ENCODE results near the gene KRT7. TPM values are rescaled to one million over a fixed set of nuclear protein-coding genes. Genes with fewer than 3 reads are reported as not detected.
A peak's percentile ranks its signal among the peaks of the same experiment; 100 is the strongest.
"Not testable (repeated sequence)": the region's sequence is repeated elsewhere in the genome, so short reads cannot be mapped to it uniquely, and the experiment has no call there.

KRT7 gene
- total and polyA plus RNA-seq, 7 experiments from 2014 or later = 36.1 TPM; not detected in 6

GRCh38 chr12:52285172-52285745, 52.2 kb downstream of the KRT7 start:
- ChIA-PET CTCF (no interaction called here), POLR2A (no interaction called here)
- no peaks in the 10 kb centered on the region for H3K36me3 Mint-ChIP-seq
- peaks cover 0 to 8% (median 0%) of the 10 kb centered on the region in 5 donors for H3K27me3 Mint-ChIP-seq
- Histone ChIP-seq H3K27me3 (ENCODE audit: control insufficient read depth in 2 of 2, insufficient read depth in 2 of 2, low read length in 2 of 2) (no peaks in the 10 kb centered on the region), H3K4me1 (ENCODE audit: control insufficient read depth in 2 of 2, insufficient read depth in 2 of 2, low read length in 2 of 2) (no peaks in the 10 kb centered on the region), H3K27ac (ENCODE audit: low read depth, low read length) (no peak overlapping the region), H3K4me3 (ENCODE audit: low read length) (no peak overlapping the region), H3K36me3 (ENCODE audit: control insufficient read depth in 2 of 3, insufficient read depth in 3 of 3, low read length in 3 of 3) (no peaks in the 10 kb centered on the region), H3K9me3 (ENCODE audit: control insufficient read depth in 2 of 3, low read length in 3 of 3) (no peaks in the 10 kb centered on the region)
- no peak for ATAC-seq
- intact Hi-C loops (cut with micrococcal nuclease) = no loop called here
- no peak for DNase-seq
- peaks cover 0 to 13% (median 4%) of the 10 kb centered on the region in 7 donors for H3K4me1 Mint-ChIP-seq
- no peak overlapping the region for H3K4me3 Mint-ChIP-seq
- H3K9me3 Mint-ChIP-seq = no peaks in the 10 kb centered on the region
- H3K27ac Mint-ChIP-seq = no peak overlapping the region

DNA sequence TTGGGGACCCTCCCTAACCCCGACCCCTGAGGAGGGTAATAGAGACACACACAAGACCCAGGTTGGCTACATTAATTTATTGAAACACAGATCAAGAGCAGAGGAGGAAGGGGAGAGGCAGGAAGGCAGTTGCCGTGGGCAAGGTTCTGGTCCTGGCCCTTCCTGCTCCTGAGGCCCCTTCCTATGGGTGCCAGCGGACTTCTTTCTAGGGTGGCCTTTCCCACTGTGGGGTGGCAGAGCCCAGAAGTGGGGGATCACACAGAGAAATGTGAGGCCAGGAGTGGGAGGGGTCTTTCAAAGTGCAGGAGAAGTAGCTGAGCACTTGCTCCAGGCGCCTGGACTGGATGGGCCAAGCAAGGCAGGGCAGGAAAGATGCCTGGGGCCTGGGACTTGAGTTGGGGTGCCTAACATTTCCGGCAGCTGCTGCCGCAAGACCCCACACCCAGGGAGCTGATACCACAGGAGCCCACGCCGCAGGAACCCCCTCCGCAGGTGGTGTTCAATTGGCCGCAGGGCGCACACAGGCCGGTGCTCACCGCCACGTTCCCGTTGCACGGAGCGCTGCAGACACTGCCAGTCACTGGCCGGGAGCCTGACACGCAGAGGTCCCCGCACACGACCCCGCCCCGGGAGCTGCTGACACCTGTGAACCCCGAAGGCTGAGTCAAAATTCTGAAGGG, 52.9 kb downstream of the KRT7 start:
- ChIA-PET POLR2A (no interaction called here), CTCF (no interaction called here)
- no peaks in the 10 kb centered on the region for H3K9me3 Mint-ChIP-seq
- no peak overlapping the region for H3K4me3 ChIP-seq (ENCODE audit: low read length)
- H3K27me3 ChIP-seq (ENCODE audit: control insufficient read depth in 2 of 2, insufficient read depth in 2 of 2, low read length in 2 of 2) = no peaks in the 10 kb centered on the region
- H3K9me3 ChIP-seq (ENCODE audit: control insufficient read depth in 2 of 3, low read length in 3 of 3) = no peaks in the 10 kb centered on the region
- no peak for DNase-seq
- peaks cover 0 to 8% (median 0%) of the 10 kb centered on the region in 5 donors for H3K27me3 Mint-ChIP-seq
- no peak overlapping the region for H3K4me3 Mint-ChIP-seq
- intact Hi-C loops (cut with micrococcal nuclease) = no loop called here
- H3K27ac ChIP-seq (ENCODE audit: low read depth, low read length) = no peak overlapping the region
- no peaks in the 10 kb centered on the region for H3K4me1 ChIP-seq (ENCODE audit: control insufficient read depth in 2 of 2, insufficient read depth in 2 of 2, low read length in 2 of 2)
- no peaks in the 10 kb centered on the region for H3K36me3 ChIP-seq (ENCODE audit: control insufficient read depth in 2 of 3, insufficient read depth in 3 of 3, low read length in 3 of 3)
- no peaks in the 10 kb centered on the region for H3K36me3 Mint-ChIP-seq
- H3K4me1 Mint-ChIP-seq = peaks cover 0 to 13% (median 4%) of the 10 kb centered on the region in 7 donors
- H3K27ac Mint-ChIP-seq = no peak overlapping the region
- no peak for ATAC-seq

GRCh38 chr12:52286857-52287785, 54.1 kb downstream of the KRT7 start:
- intact Hi-C loops (cut with micrococcal nuclease) = not testable (repeated sequence)
- peak overlapping the region in 1 of 9 donors; percentile 13 for H3K27ac Mint-ChIP-seq

DNA sequence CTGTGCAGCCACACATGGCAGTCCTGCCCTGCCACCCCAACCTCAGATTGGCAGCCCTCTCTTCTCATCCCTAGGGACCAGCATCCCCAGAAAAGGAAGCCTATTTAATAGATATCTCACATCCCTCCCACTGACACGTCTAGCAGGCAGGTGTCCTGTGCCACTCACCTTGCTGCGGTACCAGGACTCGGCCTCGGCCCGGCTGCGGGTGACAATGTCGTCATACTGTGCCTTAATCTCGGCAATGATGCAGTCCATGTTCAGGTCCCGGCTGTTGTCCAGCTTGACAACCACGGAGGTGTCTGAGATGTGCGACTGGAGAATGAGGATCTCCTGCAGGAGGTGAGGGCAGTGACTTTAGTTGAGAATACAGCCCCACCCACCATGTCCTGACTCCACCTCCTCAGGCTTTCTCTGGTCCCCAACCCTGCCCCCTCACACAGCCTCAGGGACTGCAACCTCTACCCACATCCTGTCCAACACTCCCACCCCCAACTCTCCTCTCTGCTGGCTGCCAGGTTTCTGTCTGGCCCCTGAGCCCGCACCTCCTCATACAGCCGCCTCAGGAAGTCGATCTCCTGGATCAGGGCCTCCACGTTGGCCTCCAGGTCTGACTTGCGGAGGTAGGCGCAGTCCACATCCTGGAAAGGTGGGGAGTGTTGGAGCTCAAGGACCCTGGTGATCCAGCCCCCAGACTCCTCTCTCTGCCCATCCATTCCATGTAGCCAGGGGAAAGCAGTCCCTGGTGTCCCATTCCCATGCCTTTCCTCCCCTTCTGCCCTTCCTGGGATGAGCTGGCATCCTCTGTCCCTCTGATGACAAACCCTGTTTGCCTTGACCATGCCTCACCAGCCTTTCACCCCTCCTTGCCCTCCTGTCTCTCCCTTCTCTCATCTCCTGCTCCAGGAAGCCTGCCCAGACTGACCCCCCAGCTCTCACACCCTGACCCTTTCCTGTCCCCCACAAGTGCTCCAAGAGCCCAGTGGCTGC, 55.1 kb downstream of the KRT7 start:
- H3K27me3 Mint-ChIP-seq = peaks cover 0 to 13% (median 5%) of the 10 kb centered on the region in 5 donors
- H3K36me3 Mint-ChIP-seq; H3K27ac ChIP-seq (ENCODE audit: low read depth, low read length); H3K4me3 ChIP-seq (ENCODE audit: low read length); H3K9me3 ChIP-seq (ENCODE audit: control insufficient read depth in 2 of 3, low read length in 3 of 3); CTCF ChIA-PET; intact Hi-C loops (cut with micrococcal nuclease); H3K36me3 ChIP-seq (ENCODE audit: control insufficient read depth in 2 of 3, insufficient read depth in 3 of 3, low read length in 3 of 3); H3K9me3 Mint-ChIP-seq; H3K27me3 ChIP-seq (ENCODE audit: control insufficient read depth in 2 of 2, insufficient read depth in 2 of 2, low read length in 2 of 2); H3K4me3 Mint-ChIP-seq; H3K4me1 ChIP-seq (ENCODE audit: control insufficient read depth in 2 of 2, insufficient read depth in 2 of 2, low read length in 2 of 2); POLR2A ChIA-PET; DNase-seq: not testable (repeated sequence)
- peaks cover 0 to 13% (median 4%) of the 10 kb centered on the region in 7 donors for H3K4me1 Mint-ChIP-seq
- peak; percentile 78 for ATAC-seq
- H3K27ac Mint-ChIP-seq = peak overlapping the region in 1 of 9 donors; percentile 13

More at GRCh38 chr12:52286857-52287785, 54.1 kb downstream of the KRT7 start:
- H3K9me3 ChIP-seq (ENCODE audit: control insufficient read depth in 2 of 3, low read length in 3 of 3); H3K27me3 ChIP-seq (ENCODE audit: control insufficient read depth in 2 of 2, insufficient read depth in 2 of 2, low read length in 2 of 2); ATAC-seq; H3K36me3 Mint-ChIP-seq; CTCF ChIA-PET; H3K4me3 ChIP-seq (ENCODE audit: low read length); H3K4me1 ChIP-seq (ENCODE audit: control insufficient read depth in 2 of 2, insufficient read depth in 2 of 2, low read length in 2 of 2); H3K9me3 Mint-ChIP-seq; H3K27ac ChIP-seq (ENCODE audit: low read depth, low read length); DNase-seq; H3K36me3 ChIP-seq (ENCODE audit: control insufficient read depth in 2 of 3, insufficient read depth in 3 of 3, low read length in 3 of 3); POLR2A ChIA-PET; H3K4me3 Mint-ChIP-seq: not testable (repeated sequence)
- Mint-ChIP-seq H3K27me3 (peaks cover 0 to 11% (median 5%) of the 10 kb centered on the region in 5 donors), H3K4me1 (peaks cover 0 to 13% (median 4%) of the 10 kb centered on the region in 7 donors)

DNA sequence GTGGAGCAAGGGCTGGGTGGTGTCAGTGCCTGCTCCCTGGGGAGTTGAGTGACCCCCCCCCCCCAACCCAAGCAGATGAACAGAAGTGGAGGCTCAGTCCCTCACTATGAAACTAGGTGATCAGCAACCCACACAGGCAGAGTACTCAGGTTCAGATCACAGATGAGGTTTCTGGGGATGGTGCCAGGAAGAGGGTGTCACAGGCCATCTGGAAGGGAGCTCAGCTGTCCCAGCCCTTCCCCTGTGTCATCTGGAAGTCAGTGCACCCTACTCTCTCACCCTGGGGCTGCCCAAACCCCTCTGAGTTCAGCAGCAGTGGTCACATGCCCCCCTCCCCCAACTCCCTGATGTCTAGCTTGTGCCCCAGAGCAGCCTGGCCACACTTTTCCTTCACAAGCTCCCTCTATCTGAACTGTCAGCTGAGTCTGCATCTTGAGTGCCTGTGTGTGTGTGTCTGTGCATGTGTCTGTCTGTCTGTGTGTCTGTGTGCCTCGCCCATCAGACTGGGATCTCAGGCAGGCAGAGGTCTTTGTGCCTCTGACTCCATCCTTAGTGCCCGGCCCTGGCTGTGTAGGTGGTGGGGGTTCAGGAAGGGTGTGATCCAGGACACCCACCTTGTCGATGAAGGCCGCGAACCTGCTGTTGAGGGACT, 57.6 kb downstream of the KRT7 start:
- H3K4me3 Mint-ChIP-seq; POLR2A ChIA-PET; H3K27me3 ChIP-seq (ENCODE audit: control insufficient read depth in 2 of 2, insufficient read depth in 2 of 2, low read length in 2 of 2); H3K27ac ChIP-seq (ENCODE audit: low read depth, low read length); H3K36me3 Mint-ChIP-seq; H3K9me3 ChIP-seq (ENCODE audit: control insufficient read depth in 2 of 3, low read length in 3 of 3); intact Hi-C loops (cut with micrococcal nuclease); H3K9me3 Mint-ChIP-seq; H3K36me3 ChIP-seq (ENCODE audit: control insufficient read depth in 2 of 3, insufficient read depth in 3 of 3, low read length in 3 of 3); H3K27ac Mint-ChIP-seq; H3K4me1 ChIP-seq (ENCODE audit: control insufficient read depth in 2 of 2, insufficient read depth in 2 of 2, low read length in 2 of 2); DNase-seq; H3K4me3 ChIP-seq (ENCODE audit: low read length); CTCF ChIA-PET; ATAC-seq: not testable (repeated sequence)
- H3K4me1 Mint-ChIP-seq = peaks cover 0 to 15% (median 4%) of the 10 kb centered on the region in 7 donors
- H3K27me3 Mint-ChIP-seq = peaks cover 0 to 33% (median 5%) of the 10 kb centered on the region in 5 donors

All from naive thymus-derived CD4-positive, alpha-beta T cell (primary cell).